ENCODE results near the gene EFCAB6.

Gene EFCAB6

GRCh38 chr22:43747058-43747457 lies 65.0 kb downstream of the EFCAB6 start:
- DNase-seq (ENCODE audit: low read depth) = no peak

DNA sequence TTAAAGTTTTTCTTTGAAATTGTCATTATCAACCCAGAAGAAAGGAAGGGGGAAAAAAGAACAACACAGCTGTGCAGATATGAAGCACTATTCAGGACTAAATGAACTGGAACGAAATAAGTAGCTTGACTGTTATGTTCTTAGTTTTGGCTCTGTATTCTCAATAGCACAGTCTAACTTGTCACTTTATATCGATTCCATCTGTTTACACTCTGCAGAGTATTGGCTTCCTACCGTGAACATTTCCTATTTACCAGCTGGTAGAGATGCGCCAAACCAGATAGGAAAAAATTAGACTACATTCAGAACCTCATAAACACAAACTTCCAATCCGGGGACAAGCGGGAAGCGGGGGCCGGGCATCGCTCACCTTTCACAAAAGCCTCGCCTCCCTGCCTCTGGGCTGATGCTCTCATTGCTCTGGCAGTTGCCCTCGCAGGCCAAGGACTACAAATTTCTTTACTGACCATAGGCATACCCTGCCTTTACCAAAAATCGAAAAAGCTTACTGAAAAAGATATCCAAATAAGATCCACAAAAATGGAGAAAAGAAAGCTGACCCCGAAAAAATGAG lies 66.2 kb downstream of the EFCAB6 start:
- no peak for DNase-seq (ENCODE audit: low read depth)

GRCh38 chr22:43745411-43745770 lies 66.7 kb downstream of the EFCAB6 start:
- no peak for DNase-seq (ENCODE audit: low read depth)

- no peak for DNase-seq (ENCODE audit: low read depth)
These were observed 67.2 kb downstream of the EFCAB6 start for GRCh38 chr22:43744700-43745410.

DNA sequence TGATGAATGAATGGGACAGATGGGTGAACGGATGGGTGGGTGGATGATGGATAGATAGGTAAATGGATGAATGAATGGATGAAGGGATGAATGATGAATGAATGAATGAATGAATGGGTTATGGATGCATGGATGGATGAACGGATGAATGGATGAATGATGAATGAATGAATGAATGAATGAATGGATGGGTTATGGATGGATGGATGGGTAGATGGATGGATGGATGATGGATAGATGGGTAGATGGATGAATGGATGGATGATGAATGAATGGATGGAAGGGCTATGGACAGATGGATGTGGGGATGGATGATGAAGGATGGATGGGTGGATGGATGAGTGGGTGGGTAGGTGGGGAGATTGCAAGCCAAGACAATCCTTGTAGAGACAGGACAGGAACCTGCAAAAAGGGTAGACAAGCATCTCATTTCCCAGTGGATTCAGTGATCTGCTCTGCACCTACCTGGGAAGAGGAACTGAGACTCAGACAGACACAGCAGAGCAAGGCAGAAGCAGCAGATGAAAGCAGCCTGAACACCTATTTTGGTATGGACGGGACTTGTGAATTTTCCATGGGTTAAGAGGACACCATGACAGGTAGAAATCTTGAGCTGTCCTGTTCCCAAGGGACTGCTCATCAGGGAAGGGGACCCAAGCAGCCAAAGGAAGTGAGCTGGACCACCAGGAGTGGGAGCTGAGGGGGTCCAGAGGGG lies 68.0 kb downstream of the EFCAB6 start:
- no peak for DNase-seq (ENCODE audit: low read depth)

GRCh38 chr22:43743131-43743530 lies 69.0 kb downstream of the EFCAB6 start:
- no peak for DNase-seq (ENCODE audit: low read depth)

- DNase-seq (ENCODE audit: low read depth) = no peak
These were observed 69.8 kb downstream of the EFCAB6 start for GRCh38 chr22:43742154-43742950.

- no peak for DNase-seq (ENCODE audit: low read depth)
These were observed 71.4 kb downstream of the EFCAB6 start for GRCh38 chr22:43740587-43741270.

DNA sequence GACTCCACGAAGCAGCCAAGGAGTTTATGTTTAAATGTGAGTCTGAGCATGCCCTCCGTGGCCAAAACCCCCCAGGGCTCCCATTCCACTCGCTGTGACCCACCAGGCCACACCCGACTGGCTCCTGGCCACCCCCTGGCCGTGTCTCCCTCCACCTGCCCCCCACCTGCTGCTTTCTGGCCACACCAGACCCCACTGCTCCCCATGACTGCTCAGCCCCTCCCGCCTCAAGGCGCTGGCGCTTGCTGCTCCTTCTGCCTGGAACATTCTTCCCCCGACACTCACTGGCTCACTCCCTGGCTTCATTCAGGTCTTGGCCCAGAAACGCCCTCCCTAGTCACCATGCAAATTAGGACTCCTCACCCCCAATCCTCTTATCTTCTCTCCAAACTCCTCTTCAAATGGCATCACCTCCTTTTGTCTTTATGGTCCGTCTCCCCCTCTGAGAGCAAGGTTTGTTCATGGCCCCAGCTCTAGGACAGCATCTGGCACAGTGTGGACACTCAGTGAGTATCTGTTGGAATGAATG lies 72.2 kb downstream of the EFCAB6 start:
- no peak for DNase-seq (ENCODE audit: low read depth)

DNA sequence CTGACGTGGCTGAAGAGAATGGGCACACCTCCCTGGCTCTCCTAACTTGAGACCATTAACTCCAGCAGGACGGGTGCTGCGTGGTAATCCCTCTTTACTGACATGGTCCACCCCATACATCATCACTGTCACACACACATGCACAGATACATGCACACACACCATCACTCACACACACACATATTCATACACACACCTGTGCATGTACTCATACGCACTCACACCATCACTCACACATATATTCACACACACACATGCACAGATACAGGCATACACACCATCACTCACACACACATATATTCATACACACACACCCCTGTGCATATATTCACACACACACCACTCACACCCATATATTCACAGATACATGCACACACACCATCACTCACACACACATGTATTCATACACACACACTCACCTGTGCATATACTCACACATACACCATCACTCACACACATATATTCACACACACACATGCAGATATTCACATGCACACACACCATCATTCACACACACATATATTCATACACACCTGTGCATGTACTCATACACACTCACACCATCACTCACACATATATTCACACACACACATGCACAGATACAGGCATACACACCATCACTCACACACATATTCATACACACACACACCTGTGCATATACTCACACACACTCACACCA lies 74.8 kb downstream of the EFCAB6 start:
- no peak for DNase-seq (ENCODE audit: low read depth)

- no peak for DNase-seq (ENCODE audit: low read depth)
These were observed 75.5 kb downstream of the EFCAB6 start for GRCh38 chr22:43736651-43737050.

- no peak for DNase-seq (ENCODE audit: low read depth)
These were observed 77.5 kb downstream of the EFCAB6 start for GRCh38 chr22:43734370-43735150.

DNA sequence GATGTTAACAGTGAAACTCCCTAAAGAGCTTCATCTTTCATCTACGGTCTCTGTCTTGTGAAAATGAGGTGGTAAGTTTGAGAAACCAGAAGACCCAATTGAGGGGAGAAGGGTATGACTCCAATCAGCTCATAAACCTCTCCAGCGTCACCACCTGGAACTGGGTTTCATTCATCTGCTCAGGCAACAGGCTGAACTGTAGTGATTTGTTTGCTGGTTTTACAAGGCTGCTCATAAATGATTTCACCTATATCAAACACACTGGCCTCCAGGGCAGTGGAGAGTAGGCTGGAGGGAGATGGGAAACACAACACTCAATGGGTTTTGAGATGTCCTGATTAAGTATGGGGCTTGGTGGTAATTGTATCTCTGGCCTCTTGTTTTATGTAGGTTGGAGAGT lies 79.0 kb downstream of the EFCAB6 start:
- DNase-seq (ENCODE audit: low read depth) = no peak

DNA sequence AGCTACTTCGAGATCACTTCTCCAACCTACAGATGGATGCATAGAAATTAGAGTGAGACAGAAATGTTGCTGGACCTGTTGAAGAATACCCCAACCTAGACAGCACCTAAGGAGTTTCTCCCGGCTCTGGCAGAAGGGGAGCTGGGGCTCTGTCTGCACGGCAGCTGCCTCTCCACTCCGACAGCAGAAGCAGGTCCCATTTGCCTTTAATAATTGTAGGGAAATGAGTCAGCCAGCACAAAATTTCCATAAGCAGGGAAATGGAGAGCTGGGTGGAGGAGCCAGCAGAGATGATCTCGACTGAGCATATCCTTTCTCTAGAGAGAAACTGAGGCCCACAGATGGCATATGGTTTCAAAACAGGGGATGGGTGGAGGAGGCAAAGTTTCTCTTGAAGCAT lies 80.1 kb downstream of the EFCAB6 start:
- no peak for DNase-seq (ENCODE audit: low read depth)

DNA sequence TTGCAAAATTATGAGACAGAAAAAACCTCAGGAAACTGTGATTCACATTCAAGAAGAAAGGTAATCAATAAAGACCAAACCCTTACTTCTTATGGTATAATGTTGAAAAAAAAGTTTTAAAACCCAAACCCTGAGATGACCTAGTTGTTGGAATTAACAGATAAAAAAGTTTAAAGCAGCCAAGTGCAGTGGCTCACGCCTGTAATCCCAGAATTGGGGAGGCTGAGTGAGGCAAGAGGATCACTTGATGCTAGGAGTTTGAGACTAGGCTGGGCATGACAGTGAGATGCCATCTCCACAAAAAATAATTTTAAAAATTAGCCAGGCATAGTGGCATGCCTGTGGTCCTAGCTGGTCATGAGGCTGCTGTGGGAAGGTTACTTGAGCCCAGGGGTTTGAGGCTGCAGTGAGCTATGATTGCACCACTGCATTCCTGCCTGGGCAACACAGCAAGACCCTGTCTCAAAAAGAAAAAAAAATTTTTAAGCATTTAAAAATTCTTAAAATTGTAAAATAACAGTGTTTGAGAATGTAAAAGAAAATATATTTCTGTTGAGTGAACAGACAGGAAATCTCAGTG lies 85.1 kb downstream of the EFCAB6 start:
- no peak for DNase-seq (ENCODE audit: low read depth)

GRCh38 chr22:43726322-43726721 lies 85.8 kb downstream of the EFCAB6 start:
- DNase-seq (ENCODE audit: low read depth) = no peak

GRCh38 chr22:43723816-43724215 lies 88.3 kb downstream of the EFCAB6 start:
- DNase-seq (ENCODE audit: low read depth) = no peak

DNA sequence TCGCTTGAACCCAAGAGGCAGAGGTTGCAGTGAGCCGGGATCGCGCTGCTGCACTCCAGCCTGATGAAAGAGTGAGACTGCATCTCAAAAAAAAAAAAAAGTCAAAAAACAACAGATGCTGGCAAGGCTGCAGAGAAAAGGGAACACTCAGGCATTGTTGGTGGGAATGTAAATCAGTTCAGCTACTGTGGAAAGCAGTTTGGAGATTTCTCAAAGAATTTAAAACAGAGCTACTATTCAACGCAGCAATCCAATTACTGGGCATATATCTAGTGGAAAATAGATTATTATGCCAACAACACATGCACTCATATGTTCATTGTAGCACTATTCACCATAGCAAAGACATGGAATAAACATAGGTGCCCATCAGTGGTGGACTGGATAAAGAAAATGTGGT lies 89.7 kb downstream of the EFCAB6 start:
- no peak for DNase-seq (ENCODE audit: low read depth)

DNA sequence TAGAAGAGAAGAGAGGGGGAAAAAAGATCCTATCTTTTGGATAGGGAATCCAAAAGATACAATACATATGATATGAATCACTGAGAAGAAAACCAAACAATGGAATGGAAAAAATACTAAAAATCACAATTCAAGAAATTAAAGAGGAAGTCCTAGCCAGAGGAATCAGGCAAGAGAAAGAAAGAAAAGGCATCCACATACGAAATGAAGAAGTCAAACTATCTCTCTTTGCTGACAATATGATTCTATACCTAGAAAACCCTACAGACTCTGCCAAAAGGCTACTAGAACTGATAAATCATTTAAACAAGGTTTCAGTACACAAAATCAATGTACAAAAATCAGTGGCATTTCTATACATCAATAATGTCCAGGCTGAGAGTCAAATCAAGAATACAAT lies 91.4 kb downstream of the EFCAB6 start:
- DNase-seq (ENCODE audit: low read depth) = no peak

DNA sequence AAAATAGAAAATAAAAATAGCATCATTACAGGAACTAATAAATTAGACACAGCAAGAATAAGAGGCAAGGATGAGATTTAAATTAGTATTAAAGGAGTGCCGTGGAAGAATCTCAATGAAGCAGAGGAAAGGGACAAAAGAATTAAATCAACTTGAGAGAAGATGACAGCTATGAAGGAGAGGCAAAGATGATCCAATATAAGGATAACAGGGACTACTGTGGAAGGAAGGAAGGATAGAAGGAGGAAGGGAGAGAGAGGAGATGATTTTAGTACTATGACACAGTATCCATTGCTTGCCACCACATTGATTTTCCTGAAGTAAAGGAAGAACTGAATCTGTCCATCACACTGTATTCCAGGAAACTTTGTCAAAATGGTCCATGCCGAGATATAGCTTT lies 98.0 kb downstream of the EFCAB6 start:
- DNase-seq (ENCODE audit: low read depth) = no peak
